T-helper 1 cell treated with Interleukin-12 subunit alpha and Interleukin-12 subunit beta and Interleukin-4 antibody, amounts not matched to agents 30 ng/mL and 1 ng/mL, for 36 hours (primary cell): ENCODE results near the gene DIAPH3. TPM values are rescaled to one million over a fixed set of nuclear protein-coding genes. Genes with fewer than 3 reads are reported as not detected.

Source experiments
- intact Hi-C: fragments of 100-400 bp; cut with micrococcal nuclease; formaldehyde crosslinking; loops from one replicate; pipeline ENCODE4 v1.15.1; 2024
- total RNA-seq: library from RNA; stranded (reverse); gene quantifications from 2 replicates; pipeline ENCODE4 v1.2.3, GENCODE V29; 2022

The DIAPH3 gene
- total RNA-seq, 1 donor from 2014 or later, result 17.5 TPM

GRCh38 chr13:59963827-59964226, 199.9 kb downstream of the DIAPH3 start:
- intact Hi-C loops, result no loop called here

GRCh38 chr13:59963383-59963782, 200.3 kb downstream of the DIAPH3 start:
- intact Hi-C loops, result no loop called here

- intact Hi-C loops, result no loop called here
These were observed 201.4 kb downstream of the DIAPH3 start for GRCh38 chr13:59962343-59962742.

- intact Hi-C loops, result no loop called here
These were observed 203.0 kb downstream of the DIAPH3 start for GRCh38 chr13:59960683-59961082.

- intact Hi-C loops, result no loop called here
These were observed 206.3 kb downstream of the DIAPH3 start for GRCh38 chr13:59957438-59957837.

- intact Hi-C loops, result no loop called here
These were observed 209.1 kb downstream of the DIAPH3 start for GRCh38 chr13:59954601-59955000.

- intact Hi-C loops, result no loop called here
These were observed 212.7 kb downstream of the DIAPH3 start for GRCh38 chr13:59951011-59951410.

GRCh38 chr13:59950266-59950665, 213.5 kb downstream of the DIAPH3 start:
- intact Hi-C loops, result no loop called here

GRCh38 chr13:59948686-59949085, 215.0 kb downstream of the DIAPH3 start:
- intact Hi-C loops, result no loop called here

- intact Hi-C loops, result no loop called here
These were observed 216.8 kb downstream of the DIAPH3 start for GRCh38 chr13:59946944-59947343.

- intact Hi-C loops, result no loop called here
These were observed 232.1 kb downstream of the DIAPH3 start for GRCh38 chr13:59931621-59932020.

GRCh38 chr13:59924256-59924655, 239.5 kb downstream of the DIAPH3 start:
- intact Hi-C loops, result no loop called here

GRCh38 chr13:59915252-59915651, 248.5 kb downstream of the DIAPH3 start:
- intact Hi-C loops, result no loop called here

- intact Hi-C loops, result no loop called here
These were observed 249.2 kb downstream of the DIAPH3 start for GRCh38 chr13:59914556-59914955.

GRCh38 chr13:59906413-59907049, 257.2 kb downstream of the DIAPH3 start:
- intact Hi-C loops, result loop anchor here (1.0 kb wide), 3 partner anchors 226 to 525 kb away; no protein-coding TSS in a partner anchor

- intact Hi-C loops, result no loop called here
These were observed 262.5 kb downstream of the DIAPH3 start for GRCh38 chr13:59901191-59901590.

GRCh38 chr13:59898066-59898465, 265.7 kb downstream of the DIAPH3 start:
- intact Hi-C loops, result no loop called here

GRCh38 chr13:59893266-59893665, 270.5 kb downstream of the DIAPH3 start:
- intact Hi-C loops, result no loop called here

GRCh38 chr13:59891053-59891452, 272.7 kb downstream of the DIAPH3 start:
- intact Hi-C loops, result no loop called here

- intact Hi-C loops, result no loop called here
These were observed 273.7 kb downstream of the DIAPH3 start for GRCh38 chr13:59890054-59890453.

- intact Hi-C loops, result no loop called here
These were observed 275.3 kb downstream of the DIAPH3 start for GRCh38 chr13:59888408-59888807.

GRCh38 chr13:59885076-59885475, 278.7 kb downstream of the DIAPH3 start:
- intact Hi-C loops, result no loop called here

GRCh38 chr13:59883885-59884284, 279.8 kb downstream of the DIAPH3 start:
- intact Hi-C loops, result no loop called here

GRCh38 chr13:59880468-59880867, 283.3 kb downstream of the DIAPH3 start:
- intact Hi-C loops, result no loop called here
